Measurements from ENCODE around the gene ASTN2.

- TF ChIP-seq CTCF (conservative IDR thresholded peaks at IDR 0.05): no peak
- TF ChIP-seq ZFX (IDR thresholded peaks at IDR 0.05): no peak
Observed at GRCh38 chr9:117088786-117089185, 326.1 kb downstream of the ASTN2 start.
